GM13977 (cell line): ENCODE measurements around the gene MACROH2A1.

Source experiments
- DNase-seq: peaks from one replicate; pipeline ENCODE4 v3.0.0; 2012; ENCODE audit warnings: low spot score
- in situ Hi-C: fragments of 300-500 bp; cut with MboI; formaldehyde crosslinking; loops from one replicate; pipeline ENCODE4 v1.12.0; 2022; ENCODE audit warnings: low sequenced_read_pairs, low pct_unique_long_range_greater_than_20kb, mixed read lengths, inconsistent platforms; ENCODE audit not compliant: unreplicated experiment
- TF ChIP-seq, protein P1 (sequence below): IDR thresholded peaks from 2 replicates; pipeline ENCODE4 v1.5.1; 2012; ENCODE audit warnings: mild to moderate bottlenecking, control low read depth; ENCODE audit not compliant: insufficient read depth; ENCODE audit errors: extremely low read depth, missing control alignments

MACROH2A1 gene

DNA sequence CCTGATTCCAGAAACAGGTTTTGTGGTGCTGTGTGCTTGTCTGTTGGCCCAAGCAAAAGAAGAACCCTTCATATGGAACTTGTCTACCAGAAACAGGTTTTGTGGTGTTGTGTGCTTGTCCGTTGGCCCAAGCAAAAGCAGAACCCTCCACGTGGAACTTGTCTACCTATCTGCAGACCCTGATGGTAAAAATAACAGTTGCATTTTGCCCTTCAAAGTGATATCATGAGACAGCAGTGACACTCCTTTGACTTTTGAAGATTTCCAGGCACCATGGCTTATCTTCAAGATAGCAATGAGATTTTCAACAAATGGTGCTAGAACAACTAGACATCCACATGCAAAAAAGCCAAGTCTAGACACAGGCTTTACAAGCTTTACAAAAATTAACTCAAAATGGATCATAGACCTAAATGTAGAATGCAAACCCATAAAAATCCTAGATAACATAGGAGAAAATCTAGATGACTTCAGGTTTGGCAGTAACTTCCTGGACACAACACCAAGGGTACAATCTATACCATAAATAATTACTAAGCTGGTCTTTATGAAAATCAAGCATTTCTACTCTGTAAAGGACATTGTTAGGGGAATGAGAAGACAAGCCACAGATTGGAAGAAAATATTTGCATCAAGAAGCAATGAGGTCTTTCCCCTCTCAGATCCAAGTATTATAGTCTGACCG, 16.8 kb downstream of the MACROH2A1 start:
- in situ Hi-C loops = no loop called here
- TF ChIP-seq, protein P1, sequence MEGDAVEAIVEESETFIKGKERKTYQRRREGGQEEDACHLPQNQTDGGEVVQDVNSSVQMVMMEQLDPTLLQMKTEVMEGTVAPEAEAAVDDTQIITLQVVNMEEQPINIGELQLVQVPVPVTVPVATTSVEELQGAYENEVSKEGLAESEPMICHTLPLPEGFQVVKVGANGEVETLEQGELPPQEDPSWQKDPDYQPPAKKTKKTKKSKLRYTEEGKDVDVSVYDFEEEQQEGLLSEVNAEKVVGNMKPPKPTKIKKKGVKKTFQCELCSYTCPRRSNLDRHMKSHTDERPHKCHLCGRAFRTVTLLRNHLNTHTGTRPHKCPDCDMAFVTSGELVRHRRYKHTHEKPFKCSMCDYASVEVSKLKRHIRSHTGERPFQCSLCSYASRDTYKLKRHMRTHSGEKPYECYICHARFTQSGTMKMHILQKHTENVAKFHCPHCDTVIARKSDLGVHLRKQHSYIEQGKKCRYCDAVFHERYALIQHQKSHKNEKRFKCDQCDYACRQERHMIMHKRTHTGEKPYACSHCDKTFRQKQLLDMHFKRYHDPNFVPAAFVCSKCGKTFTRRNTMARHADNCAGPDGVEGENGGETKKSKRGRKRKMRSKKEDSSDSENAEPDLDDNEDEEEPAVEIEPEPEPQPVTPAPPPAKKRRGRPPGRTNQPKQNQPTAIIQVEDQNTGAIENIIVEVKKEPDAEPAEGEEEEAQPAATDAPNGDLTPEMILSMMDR = no peak
- no peak for DNase-seq

DNA sequence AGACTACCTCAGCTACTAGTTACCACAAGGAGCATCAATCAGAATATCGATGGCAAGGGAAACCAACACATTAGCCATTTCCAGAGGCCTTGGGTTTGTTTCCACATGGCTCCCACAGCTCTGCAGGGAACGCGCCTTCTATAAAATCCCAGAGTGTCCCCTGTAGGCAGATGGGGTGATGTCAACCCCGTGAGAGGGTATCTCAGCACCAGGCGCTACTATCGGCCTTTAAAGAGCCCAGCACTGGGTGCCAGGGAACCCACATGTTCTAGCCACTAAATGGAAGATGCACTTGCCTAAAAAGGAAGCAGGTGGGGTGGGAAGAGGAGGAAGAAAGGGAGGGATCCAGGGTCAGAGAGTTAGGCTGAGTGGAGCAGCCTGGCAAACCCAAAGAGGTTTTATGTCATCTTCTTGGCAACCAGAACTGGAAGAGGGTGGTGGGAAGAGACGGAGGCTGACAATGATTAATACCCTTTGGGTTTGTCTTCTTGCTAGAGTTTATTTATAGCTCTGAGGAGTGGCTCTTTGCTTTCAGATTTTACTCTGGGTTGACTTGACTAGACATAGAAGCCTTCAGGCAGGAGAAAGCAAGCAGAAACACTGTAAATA, 19.9 kb downstream of the MACROH2A1 start:
- DNase-seq = no peak
- TF ChIP-seq, protein P1 = no peak
- in situ Hi-C loops = no loop called here

DNA sequence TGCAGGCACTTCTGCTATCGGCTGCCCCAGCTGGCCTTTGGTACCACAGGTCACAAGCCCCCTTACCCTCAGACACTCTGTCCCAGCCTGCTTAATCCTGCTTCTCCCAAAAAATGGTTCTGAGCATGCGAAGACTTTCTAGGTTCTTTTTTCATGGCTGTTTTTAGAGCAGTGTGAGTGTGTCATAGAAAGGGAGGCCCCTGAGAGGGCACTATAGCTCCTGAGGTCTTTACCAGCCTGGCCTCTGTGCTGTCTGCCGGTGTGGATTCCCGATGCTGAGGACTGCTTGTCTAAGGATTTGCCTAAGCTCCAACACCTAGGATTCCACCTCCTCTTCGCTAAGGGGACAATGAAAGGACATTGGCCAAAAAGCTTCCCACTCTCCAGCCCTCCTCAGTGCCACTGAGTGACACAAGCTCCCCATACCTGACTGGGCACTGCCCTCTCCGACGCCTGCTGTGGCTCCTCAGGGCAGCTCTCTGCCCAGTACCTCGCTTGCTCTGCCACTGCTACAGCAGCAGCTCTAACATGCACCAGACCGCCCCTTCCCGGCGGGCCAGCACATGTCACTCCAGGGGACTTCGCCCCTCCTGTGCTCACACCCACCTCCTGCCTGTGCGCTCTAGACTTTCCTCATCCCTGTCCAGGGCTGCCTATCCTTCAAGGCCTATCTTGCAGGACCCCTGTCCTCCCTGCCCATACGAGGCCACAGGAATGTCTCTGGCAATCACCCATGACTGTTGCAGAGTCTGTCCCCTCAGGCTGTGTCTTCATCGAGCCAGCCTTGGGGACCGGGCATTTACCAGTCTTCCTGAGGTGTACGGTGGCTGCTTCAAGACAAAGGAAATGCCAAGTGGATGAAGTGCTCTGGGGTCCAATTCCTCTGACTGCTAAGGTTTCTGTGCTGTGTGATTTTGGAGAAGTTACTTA, 21.0 kb downstream of the MACROH2A1 start:
- TF ChIP-seq, protein P1 = no peak
- in situ Hi-C loops = no loop called here
- DNase-seq = no peak

DNA sequence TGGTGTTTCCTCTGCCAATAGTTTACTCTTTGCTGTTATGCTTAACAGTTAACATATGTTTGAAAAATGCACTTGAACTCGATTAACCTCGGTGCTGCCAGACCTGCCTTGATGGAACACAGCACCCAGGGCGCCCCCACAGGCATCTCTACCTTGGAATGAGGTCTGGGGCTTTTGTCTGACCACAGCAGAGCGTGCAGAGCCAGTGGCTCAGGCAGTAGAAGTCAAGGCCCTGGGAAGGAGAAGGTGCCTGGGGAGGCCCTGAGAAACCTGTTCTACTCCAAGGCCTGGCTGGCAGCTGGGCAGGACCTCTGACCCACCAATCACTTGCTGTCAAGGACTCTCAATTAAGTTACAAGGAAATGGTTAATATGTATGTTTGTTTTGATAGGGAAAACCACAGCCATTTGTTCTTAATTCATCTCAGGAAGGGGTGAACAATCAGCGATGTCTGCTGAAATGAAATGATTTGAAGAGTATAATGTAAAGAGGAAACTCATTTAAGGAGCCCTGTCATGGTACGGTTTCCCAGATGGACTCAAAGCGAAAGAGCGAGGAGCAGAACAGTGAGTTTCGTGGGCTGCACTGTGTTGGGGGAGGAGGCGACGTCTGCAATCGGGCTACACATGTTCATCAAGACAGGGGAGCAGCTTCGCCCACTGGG, 21.9 kb downstream of the MACROH2A1 start:
- TF ChIP-seq, protein P1 = no peak
- peak; percentile 50 for DNase-seq
- in situ Hi-C loops = no loop called here

DNA sequence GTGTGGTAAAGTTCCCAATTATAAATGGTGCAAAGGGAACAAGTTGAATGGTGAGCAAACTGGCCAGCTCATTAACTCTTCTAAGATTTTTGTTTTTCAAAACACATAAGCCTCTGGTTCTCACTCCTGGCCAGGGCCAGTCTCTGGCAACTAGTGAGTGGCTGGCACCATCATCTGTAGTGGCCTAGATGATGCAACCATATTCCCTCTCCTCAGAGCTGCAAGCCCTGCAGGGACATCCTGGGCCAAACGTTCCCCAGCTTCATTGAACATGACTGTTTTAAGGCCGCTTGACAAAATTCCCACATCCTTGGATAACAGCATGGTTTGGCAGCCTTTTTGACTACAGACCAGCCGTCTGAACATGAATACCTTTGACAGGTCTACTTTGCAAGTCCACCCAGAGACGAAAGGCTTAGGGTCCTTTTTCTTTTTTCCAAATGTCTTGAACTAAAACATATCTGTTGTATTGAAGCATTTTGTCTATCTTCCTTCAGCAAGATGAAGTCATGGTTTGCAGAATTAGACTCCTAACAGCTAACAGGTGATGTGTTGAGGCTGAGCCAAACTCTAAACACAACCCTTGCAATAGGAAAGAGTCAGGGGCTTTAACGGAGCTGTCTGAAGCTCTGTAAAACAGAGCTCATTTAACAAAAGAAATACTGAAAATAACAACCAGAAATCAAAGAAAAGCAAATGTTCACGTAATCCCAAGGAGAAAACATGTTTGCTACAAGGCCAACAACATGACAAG, 23.8 kb downstream of the MACROH2A1 start:
- DNase-seq = no peak
- TF ChIP-seq, protein P1 = no peak
- in situ Hi-C loops = no loop called here
